Activated CD4-positive, CD25-positive, alpha-beta regulatory T cell treated with anti-CD3 and anti-CD28 coated beads, Interleukin-2, amount 50 U/mL, for 72 hours (primary cell): ENCODE results near the gene BNIP5.
A peak's percentile ranks its signal among the peaks of the same experiment; 100 is the strongest.
"Not testable (repeated sequence)": the region's sequence is repeated elsewhere in the genome, so short reads cannot be mapped to it uniquely, and the experiment has no call there.

ENCODE experiments used
- DNase-seq: peaks from one replicate; pipeline ENCODE4 v3.0.0; 2021

Gene BNIP5

GRCh38 chr6:36364669-36365479 lies 28.2 kb upstream of the BNIP5 start:
- DNase-seq, result peak; percentile 41

GRCh38 chr6:36364061-36364635 lies 27.5 kb upstream of the BNIP5 start:
- not testable (repeated sequence) for DNase-seq

GRCh38 chr6:36363371-36363752 lies 26.7 kb upstream of the BNIP5 start:
- not testable (repeated sequence) for DNase-seq

- DNase-seq, result no peak
Observed at GRCh38 chr6:36362551-36363370, 26.1 kb upstream of the BNIP5 start.

GRCh38 chr6:36361071-36361470 lies 24.4 kb upstream of the BNIP5 start:
- no peak for DNase-seq

GRCh38 chr6:36360241-36361054 lies 23.8 kb upstream of the BNIP5 start:
- peak; percentile 66 for DNase-seq

GRCh38 chr6:36358226-36358915 lies 21.7 kb upstream of the BNIP5 start:
- no peak for DNase-seq

GRCh38 chr6:36357872-36358225 lies 21.2 kb upstream of the BNIP5 start:
- no peak for DNase-seq

- no peak for DNase-seq
Observed at GRCh38 chr6:36355819-36356218, 19.1 kb upstream of the BNIP5 start.

GRCh38 chr6:36353411-36353915 lies 16.8 kb upstream of the BNIP5 start:
- DNase-seq, result no peak

GRCh38 chr6:36352477-36353157 lies 15.9 kb upstream of the BNIP5 start:
- DNase-seq, result no peak

GRCh38 chr6:36350681-36351571 lies 14.2 kb upstream of the BNIP5 start:
- no peak for DNase-seq

- DNase-seq, result no peak
Observed at GRCh38 chr6:36350082-36350481, 13.4 kb upstream of the BNIP5 start.

- DNase-seq, result no peak
Observed at GRCh38 chr6:36349240-36349639, 12.6 kb upstream of the BNIP5 start.

- DNase-seq, result no peak
Observed at GRCh38 chr6:36347621-36348020, 10.9 kb upstream of the BNIP5 start.

GRCh38 chr6:36346486-36347273 lies 10.0 kb upstream of the BNIP5 start:
- no peak for DNase-seq

- DNase-seq, result no peak
Observed at GRCh38 chr6:36345681-36346466, 9.2 kb upstream of the BNIP5 start.

- no peak for DNase-seq
Observed at GRCh38 chr6:36343109-36343680, 6.5 kb upstream of the BNIP5 start.
